IPS DF 4.7 (cell line): ENCODE results near the gene MCM7.
A peak's percentile ranks its signal among the peaks of the same experiment; 100 is the strongest.

Experiments
- DNase-seq: peaks from one replicate; pipeline ENCODE4 v3.0.0-alpha.2; 2013; ENCODE audit warnings: low spot score; ENCODE audit errors: extremely low read depth

MCM7 gene

GRCh38 chr7:100071018-100071723, 30.0 kb downstream of the MCM7 start:
- no peak for DNase-seq

- no peak for DNase-seq
Measured at GRCh38 chr7:100069991-100070390, 31.2 kb downstream of the MCM7 start.

- no peak for DNase-seq
Measured at GRCh38 chr7:100066953-100067352, 34.2 kb downstream of the MCM7 start.

DNA sequence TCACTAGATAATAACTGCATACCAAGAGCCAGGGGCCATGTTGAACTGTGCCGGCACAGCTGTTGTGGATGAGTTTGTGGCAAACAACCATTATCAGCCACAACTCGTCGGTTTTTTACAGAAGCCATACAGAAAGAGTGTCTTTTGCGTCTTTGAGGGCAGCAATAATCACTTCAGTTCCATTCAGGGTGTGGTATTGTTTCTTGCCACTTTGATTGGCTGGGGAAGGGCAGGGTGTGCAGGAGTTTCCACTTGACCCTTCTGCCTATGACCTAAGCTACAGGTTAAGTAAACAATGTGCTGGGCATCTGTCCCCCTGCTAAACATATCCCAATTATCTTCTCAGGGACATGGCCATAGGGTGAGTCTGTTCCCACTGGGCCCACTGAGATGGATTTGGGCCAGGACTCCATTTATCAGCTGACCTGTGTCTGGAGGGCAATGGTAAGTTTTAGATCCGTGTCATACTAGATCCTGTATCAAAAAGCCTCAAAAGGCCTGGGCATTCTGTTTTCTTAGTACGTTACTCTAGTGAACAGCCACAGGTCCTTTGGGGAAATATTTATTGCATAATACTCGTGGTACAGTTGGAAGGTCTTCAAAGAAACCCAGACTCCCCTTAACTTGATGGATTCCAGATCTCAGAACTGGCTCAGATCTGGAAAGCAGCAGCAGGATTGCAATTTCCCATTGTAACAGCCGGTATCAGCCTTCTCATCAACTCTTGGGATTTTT, 35.6 kb downstream of the MCM7 start:
- no peak for DNase-seq

- no peak for DNase-seq
Measured at GRCh38 chr7:100064162-100064561, 37.0 kb downstream of the MCM7 start.

GRCh38 chr7:100063376-100063775, 37.8 kb downstream of the MCM7 start:
- DNase-seq: no peak

GRCh38 chr7:100061518-100062193, 39.5 kb downstream of the MCM7 start:
- DNase-seq: no peak

DNA sequence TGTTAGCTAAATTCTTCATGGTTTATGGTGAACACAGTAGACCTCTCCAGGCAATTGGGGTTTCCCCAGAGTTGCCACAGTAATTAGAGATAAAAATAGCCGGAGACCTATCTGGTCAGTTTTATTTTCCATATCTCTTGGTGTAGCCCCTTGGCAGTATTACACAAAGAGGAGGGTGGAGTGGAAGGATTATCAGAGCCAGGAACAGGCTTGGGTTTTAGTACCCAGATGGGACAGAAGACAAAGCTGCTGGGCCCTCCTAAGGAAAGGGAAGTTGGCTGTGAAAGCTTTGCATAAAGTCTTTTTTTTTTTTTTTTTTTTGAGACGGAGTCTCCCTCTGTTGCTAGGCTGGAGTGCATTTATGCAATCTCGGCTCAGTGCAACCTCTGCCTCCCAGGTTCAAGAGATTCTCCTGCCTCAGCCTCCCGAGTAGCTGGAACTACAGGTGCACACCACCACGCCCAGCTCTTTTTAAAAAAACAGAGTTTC, 41.9 kb downstream of the MCM7 start:
- DNase-seq: no peak

GRCh38 chr7:100057006-100057405, 44.2 kb downstream of the MCM7 start:
- no peak for DNase-seq

GRCh38 chr7:100053215-100053614, 48.0 kb downstream of the MCM7 start:
- no peak for DNase-seq

DNA sequence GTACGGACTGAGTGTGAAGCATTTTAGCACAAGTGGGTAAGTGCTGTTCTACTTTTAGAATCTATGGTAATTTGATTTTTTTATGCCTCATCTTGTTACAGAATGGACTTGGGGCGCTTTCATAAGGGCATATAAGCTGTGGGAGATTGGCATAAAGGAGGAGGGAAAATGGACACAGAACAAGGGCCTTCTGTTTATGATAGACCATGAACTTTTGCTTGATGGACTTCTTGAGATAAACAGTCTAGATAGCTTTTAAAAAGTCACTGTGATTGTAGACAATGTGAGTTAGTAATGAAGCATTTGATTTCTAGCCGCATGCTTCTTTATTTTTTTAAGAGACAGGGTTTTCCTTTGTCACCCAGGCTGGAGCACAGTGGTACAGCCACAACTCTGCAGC, 49.6 kb downstream of the MCM7 start:
- no peak for DNase-seq

GRCh38 chr7:100049441-100050291, 51.5 kb downstream of the MCM7 start, which contains the start of gene ZSCAN21:
Gene ZSCAN21, plus strand, starts transcription at chr7:100049774. Its CDS starts 7,233 bp downstream, at chr7:100057007.
- peak; percentile 49 for DNase-seq

DNA sequence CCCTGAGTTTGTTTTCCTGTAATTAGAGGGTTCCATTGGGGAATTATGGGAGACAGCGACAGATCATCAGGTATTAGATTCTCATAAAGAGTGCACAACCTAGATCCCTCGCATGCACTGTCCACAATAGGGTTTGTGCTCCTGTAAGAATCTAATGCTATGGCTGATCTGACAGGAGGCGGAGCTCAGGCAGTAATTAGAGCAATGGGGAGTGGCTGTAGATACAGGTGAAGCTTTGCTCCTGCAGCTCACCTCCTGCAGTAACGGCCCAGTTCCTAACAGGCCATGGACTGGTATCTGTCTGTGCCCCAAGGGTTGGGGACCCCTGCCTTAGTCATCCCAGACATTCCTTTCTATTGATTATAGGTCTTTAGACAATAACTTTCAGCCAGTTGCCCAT, 52.5 kb downstream of the MCM7 start:
- no peak for DNase-seq

DNA sequence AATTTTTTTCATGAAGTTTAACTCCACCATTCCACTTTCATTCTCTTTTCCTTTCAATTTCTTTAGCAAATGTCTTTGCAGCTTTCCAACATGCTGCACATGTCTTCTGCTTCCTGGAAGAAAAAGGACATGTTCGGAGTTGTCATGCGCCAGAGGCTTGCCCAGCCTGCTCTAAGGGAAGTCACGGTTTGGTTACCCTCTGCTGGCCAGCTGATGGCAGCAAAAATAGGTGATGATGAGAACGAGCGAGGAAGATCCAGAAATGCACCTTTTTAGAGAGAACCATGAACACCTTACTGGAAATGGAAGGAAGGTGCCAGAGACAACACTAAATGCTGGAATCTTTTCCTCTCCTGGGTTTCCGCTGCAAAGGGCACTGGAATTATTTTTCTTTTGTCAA, 56.5 kb downstream of the MCM7 start:
- no peak for DNase-seq
